Measurements from ENCODE around the gene PPP2CA. TPM values are rescaled to one million over a fixed set of nuclear protein-coding genes. Genes with fewer than 3 reads are reported as not detected.

Gene PPP2CA
- total and polyA plus RNA-seq, 10 of the 15 experiments (the other 5 are each of a cell fraction or from before 2014, with no cell fraction given): 18.6 to 385 (median 134) TPM

DNA sequence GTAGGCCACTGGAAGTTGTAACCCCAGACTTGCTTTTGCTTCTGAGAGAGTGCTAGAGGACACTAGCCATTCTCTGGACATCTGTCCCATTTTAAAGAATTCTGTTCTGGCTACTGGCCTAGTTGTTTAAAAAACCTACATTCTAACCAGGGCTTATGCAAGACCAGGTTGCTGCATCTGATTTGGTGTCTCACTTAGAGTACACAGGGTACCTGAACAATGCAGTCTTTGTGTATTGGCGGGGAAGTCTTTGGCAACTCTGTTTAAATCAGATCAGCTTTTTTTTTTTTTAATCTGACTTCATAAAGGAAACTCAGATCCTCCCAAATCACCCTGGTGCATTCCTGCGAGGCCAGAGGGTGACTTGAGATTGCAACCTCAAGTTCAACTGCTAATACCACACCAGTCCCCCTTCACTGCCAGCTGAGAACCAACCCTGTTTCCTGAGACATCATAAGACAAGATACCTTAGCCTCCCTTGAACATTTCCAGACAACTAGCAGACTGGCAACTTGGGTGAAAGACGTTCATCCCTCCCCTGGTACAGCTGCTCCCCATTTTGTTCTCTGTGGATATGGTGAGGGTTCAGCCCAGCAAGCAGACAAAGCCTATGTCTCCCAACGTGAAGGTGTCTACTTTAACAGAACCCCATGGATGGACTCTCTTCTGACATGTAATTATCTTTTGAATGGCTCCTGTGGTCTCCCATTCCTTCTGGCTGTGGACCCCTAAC is 76.1 kb downstream of the PPP2CA start (continued):
- TF ChIP-seq IRF5 (IDR thresholded peaks at IDR 0.05; ENCODE audit: borderline replicate concordance) (no peak), FOXM1 (IDR thresholded peaks at IDR 0.05; ENCODE audit: low read depth, low read length) (no peak; the same call in 1 of the 2 replicates), E2F8 (IDR thresholded peaks at IDR 0.05; ENCODE audit: low read depth, partially characterized antibody) (no peak), ZBED1 (IDR thresholded peaks at IDR 0.05; ENCODE audit: borderline replicate concordance) (no peak), NR2C1 (IDR thresholded peaks at IDR 0.05) (no peak), RELB (IDR thresholded peaks at IDR 0.05; ENCODE audit: low read depth) (no peak)

Data from GM12878 (cell line).